ENCODE data around the gene CLTB. TPM values are rescaled to one million over a fixed set of nuclear protein-coding genes. Genes with fewer than 3 reads are reported as not detected.
"Not testable (repeated sequence)": the region's sequence is repeated elsewhere in the genome, so short reads cannot be mapped to it uniquely, and the experiment has no call there.

Gene CLTB
- total and polyA plus RNA-seq, 10 of the 15 experiments (the other 5 are each of a cell fraction or from before 2014, with no cell fraction given) = 1.6 to 52.8 (median 36.9) TPM

GRCh38 chr5:176446028-176446665, 29.8 kb upstream of the CLTB start:
- POLR2A ChIA-PET = no interaction called here
- no peak for DNase-seq (ENCODE audit: low read depth, low spot score)
- no peaks in the 10 kb centered on the region for H4K20me1 ChIP-seq (ENCODE audit: control insufficient read depth, insufficient read depth)
- no peak for FAIRE-seq
- H3K4me1 ChIP-seq (ENCODE audit: control insufficient read depth, insufficient read depth, low read length) = peaks cover 6% of the 10 kb centered on the region; the same call in 1 of the 2 replicates
- no peak overlapping the region for H3K4me2 ChIP-seq (ENCODE audit: control insufficient read depth, insufficient read depth)
- no peak overlapping the region for H3K4me3 ChIP-seq
- H3K27ac ChIP-seq (ENCODE audit: control insufficient read depth, insufficient read depth) = no peak overlapping the region
- in situ Hi-C loops (cut with MboI) (no loop called here), intact Hi-C loops (cut with micrococcal nuclease; ENCODE audit: unreplicated experiment) (loop anchor here (5.0 kb wide), 1 partner anchor 91 kb away; the partner anchor contains the start of gene RNF44)
- no TSS peak for BruUV-seq (replicated peaks)
- H3K9me3 ChIP-seq (replicated peaks; ENCODE audit: control insufficient read depth, insufficient read depth, low read length) = no peaks in the 10 kb centered on the region
- WGBS (ENCODE audit: insufficient coverage, insufficient replicate concordance, low lambda C conversion rate, missing lambda C conversion rate) = 92% methylated on average over 9 of the region's 9 CpGs
- TF ChIP-seq ZNF274 (IDR thresholded peaks at IDR 0.05; ENCODE audit: insufficient read depth, insufficient read length) (no peak), EGR1 (IDR thresholded peaks at IDR 0.05; ENCODE audit: borderline replicate concordance in 1 of 2, low read depth in 2 of 2, low read length in 2 of 2) (no peak)
- SMC1A ChIA-PET (ENCODE audit: uncharacterized antibody, unreplicated experiment) = no interaction called here
- RAD21 ChIA-PET (ENCODE audit: unreplicated experiment) = no interaction called here
- peaks cover 28% of the 10 kb centered on the region for H3K79me2 ChIP-seq (ENCODE audit: control insufficient read depth, insufficient read depth, low read length)
- no peak overlapping the region for H2AFZ ChIP-seq (ENCODE audit: control insufficient read depth, low read depth, low read length)
- CTCF ChIA-PET = interaction anchor here (0.9 to 1.6 kb wide), 3 partner anchors 17 to 96 kb away, joined by 3 to 4 read pairs (median 3); no protein-coding TSS in a partner anchor
- no peak for ATAC-seq
- 0 out of 4 replicates have a peak, but pooled peaks cover 0 to 2% of the 10 kb centered on the region in 2 experiments for H3K27me3 ChIP-seq (replicated peaks in 1 of 2; ENCODE audit: control insufficient read depth in 2 of 2, insufficient read depth in 2 of 2, low read length in 1 of 2)
- no peaks in the 10 kb centered on the region for H3K36me3 ChIP-seq (ENCODE audit: control insufficient read depth in 2 of 2, insufficient read depth in 2 of 2, low read length in 1 of 2)
- H3K9ac ChIP-seq (ENCODE audit: control insufficient read depth, insufficient read depth, low read length) = no peak overlapping the region

GRCh38 chr5:176444742-176445141, 28.4 kb upstream of the CLTB start:
- in situ Hi-C loops (cut with MboI) = no loop called here
- WGBS (ENCODE audit: insufficient coverage, insufficient replicate concordance, low lambda C conversion rate, missing lambda C conversion rate) = 62% methylated on average over 5 of the region's 5 CpGs
- RAD21 ChIA-PET (ENCODE audit: unreplicated experiment) = no interaction called here
- Histone ChIP-seq H3K27ac (ENCODE audit: control insufficient read depth, insufficient read depth) (no peak overlapping the region), H3K9me3 (replicated peaks; ENCODE audit: control insufficient read depth, insufficient read depth, low read length) (no peaks in the 10 kb centered on the region), H2AFZ (ENCODE audit: control insufficient read depth, low read depth, low read length) (no peak overlapping the region), H3K4me3 (no peak overlapping the region), H3K27me3 (replicated peaks in 1 of 2; ENCODE audit: control insufficient read depth in 2 of 2, insufficient read depth in 2 of 2, low read length in 1 of 2) (0 out of 4 replicates have a peak, but pooled peaks cover 0 to 2% of the 10 kb centered on the region in 2 experiments), H3K79me2 (ENCODE audit: control insufficient read depth, insufficient read depth, low read length) (peaks cover 17% of the 10 kb centered on the region), H3K4me1 (ENCODE audit: control insufficient read depth, insufficient read depth, low read length) (peaks cover 5% of the 10 kb centered on the region; the same call in 1 of the 2 replicates), H4K20me1 (ENCODE audit: control insufficient read depth, insufficient read depth) (no peaks in the 10 kb centered on the region), H3K36me3 (ENCODE audit: control insufficient read depth in 2 of 2, insufficient read depth in 2 of 2, low read length in 1 of 2) (no peaks in the 10 kb centered on the region), H3K9ac (ENCODE audit: control insufficient read depth, insufficient read depth, low read length) (no peak overlapping the region), H3K4me2 (ENCODE audit: control insufficient read depth, insufficient read depth) (no peak overlapping the region)
- no peak for DNase-seq (ENCODE audit: low read depth, low spot score)
- FAIRE-seq = no peak
- intact Hi-C loops (cut with micrococcal nuclease; ENCODE audit: unreplicated experiment) = loop anchor here (5.0 kb wide), 1 partner anchor 93 kb away; the partner anchor contains the start of gene RNF44
- ATAC-seq = no peak
- BruUV-seq (replicated peaks) = no TSS peak
- SMC1A ChIA-PET (ENCODE audit: uncharacterized antibody, unreplicated experiment) = no interaction called here
- TF ChIP-seq ATF7 (IDR thresholded peaks at IDR 0.05; ENCODE audit: low read depth) (no peak), FOXM1 (IDR thresholded peaks at IDR 0.05; ENCODE audit: low read depth, low read length) (no peak), NFXL1 (IDR thresholded peaks at IDR 0.05; ENCODE audit: borderline replicate concordance) (no peak), CBFB (IDR thresholded peaks at IDR 0.05; ENCODE audit: low read depth) (no peak), NRF1 (conservative IDR thresholded peaks at IDR 0.05; ENCODE audit: low read depth, low read length) (no peak)
- CTCF ChIA-PET = no interaction called here
- POLR2A ChIA-PET = no interaction called here

DNA sequence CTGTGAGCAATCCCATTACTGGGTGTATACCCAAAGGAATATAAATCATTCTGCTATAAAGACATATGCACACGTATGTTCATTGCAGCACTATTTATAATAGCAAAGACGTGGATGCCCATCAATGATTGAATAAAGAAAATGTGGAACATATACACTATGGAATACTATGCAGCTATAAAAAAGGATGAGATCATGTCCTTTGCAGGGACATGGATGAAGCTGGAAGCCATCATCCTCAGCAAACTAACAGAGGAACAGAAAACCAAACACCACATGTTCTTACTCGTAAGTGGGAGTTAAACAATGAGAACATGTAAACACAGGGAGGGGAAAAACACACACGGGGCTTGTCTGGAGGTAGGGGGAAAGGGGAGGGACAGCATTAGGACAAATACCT, 26.6 kb upstream of the CLTB start:
- intact Hi-C loops (cut with micrococcal nuclease; ENCODE audit: unreplicated experiment); H3K79me2 ChIP-seq (ENCODE audit: control insufficient read depth, insufficient read depth, low read length); H3K9me3 ChIP-seq (replicated peaks; ENCODE audit: control insufficient read depth, insufficient read depth, low read length); SMC1A ChIA-PET (ENCODE audit: uncharacterized antibody, unreplicated experiment); FAIRE-seq; H3K4me3 ChIP-seq; H3K36me3 ChIP-seq (ENCODE audit: control insufficient read depth in 2 of 2, insufficient read depth in 2 of 2, low read length in 1 of 2); H2AFZ ChIP-seq (ENCODE audit: control insufficient read depth, low read depth, low read length); RAD21 ChIA-PET (ENCODE audit: unreplicated experiment); H3K4me2 ChIP-seq (ENCODE audit: control insufficient read depth, insufficient read depth); in situ Hi-C loops (cut with MboI); H3K4me1 ChIP-seq (ENCODE audit: control insufficient read depth, insufficient read depth, low read length); BruUV-seq (replicated peaks); H4K20me1 ChIP-seq (ENCODE audit: control insufficient read depth, insufficient read depth); H3K9ac ChIP-seq (ENCODE audit: control insufficient read depth, insufficient read depth, low read length); POLR2A ChIA-PET; H3K27ac ChIP-seq (ENCODE audit: control insufficient read depth, insufficient read depth); ATAC-seq; DNase-seq (ENCODE audit: low read depth, low spot score); H3K27me3 ChIP-seq (replicated peaks in 1 of 2; ENCODE audit: control insufficient read depth in 2 of 2, insufficient read depth in 2 of 2, low read length in 1 of 2): not testable (repeated sequence)
- CTCF ChIA-PET = interaction anchor here (1.9 kb wide), 1 partner anchor 26 kb away, joined by 5 read pairs; no protein-coding TSS in a partner anchor
- 2% methylated on average over 4 of the region's 4 CpGs for WGBS (ENCODE audit: insufficient coverage, insufficient replicate concordance, low lambda C conversion rate, missing lambda C conversion rate)

Measured in GM12878 (cell line).